GM08714 (cell line): Measurements from ENCODE around the gene CAPN12.
"Not testable (repeated sequence)": the region's sequence is repeated elsewhere in the genome, so short reads cannot be mapped to it uniquely, and the experiment has no call there.

Experiments used
- H3K4me3 ChIP-seq: fragments of 200-500 bp; sonication (Bioruptor generic); 2 replicates; pipeline ENCODE4 v1.5.1; 2014; ENCODE audit warnings: mild to moderate bottlenecking, low read length, inconsistent platforms
- ZNF274 ChIP-seq: IDR thresholded peaks from 2 replicates; pipeline ENCODE4 v1.6.1; 2012; ENCODE audit warnings: mild to moderate bottlenecking, low read depth, low read length

Gene CAPN12

GRCh38 chr19:38781058-38781457, 36.8 kb upstream of the CAPN12 start:
- no peak overlapping the region for H3K4me3 ChIP-seq
- TF ChIP-seq ZNF274 = no peak

- no peak for TF ChIP-seq ZNF274
- no peak overlapping the region for H3K4me3 ChIP-seq
These were observed 36.2 kb upstream of the CAPN12 start for GRCh38 chr19:38780443-38780842.

- TF ChIP-seq ZNF274 = no peak
- no peak overlapping the region for H3K4me3 ChIP-seq
These were observed 34.5 kb upstream of the CAPN12 start for GRCh38 chr19:38778733-38779132.

- no peak for TF ChIP-seq ZNF274
- no peak overlapping the region for H3K4me3 ChIP-seq
These were observed 30.1 kb upstream of the CAPN12 start for GRCh38 chr19:38774181-38774950.

- no peak for TF ChIP-seq ZNF274
These were observed 29.3 kb upstream of the CAPN12 start, which contains the start of gene LGALS7 for GRCh38 chr19:38773469-38774177. Gene LGALS7, minus strand, starts transcription at chr19:38773517. Its CDS starts 25 bp downstream, at chr19:38773492.

GRCh38 chr19:38771569-38771968, 27.3 kb upstream of the CAPN12 start:
- not testable (repeated sequence) for H3K4me3 ChIP-seq

More at GRCh38 chr19:38773469-38774177, 29.3 kb upstream of the CAPN12 start, which contains the start of gene LGALS7:
- no peak within 1 kb of the TSS for H3K4me3 ChIP-seq

GRCh38 chr19:38770949-38771275, 26.6 kb upstream of the CAPN12 start:
- H3K4me3 ChIP-seq = not testable (repeated sequence)

GRCh38 chr19:38770228-38770948, 26.1 kb upstream of the CAPN12 start:
- H3K4me3 ChIP-seq = not testable (repeated sequence)

- TF ChIP-seq ZNF274 = no peak
- H3K4me3 ChIP-seq = no peak overlapping the region; the same call in 1 of the 2 replicates
These were observed 25.4 kb upstream of the CAPN12 start for GRCh38 chr19:38769635-38770211.

- no peak overlapping the region for H3K4me3 ChIP-seq
- no peak for TF ChIP-seq ZNF274
These were observed 22.2 kb upstream of the CAPN12 start for GRCh38 chr19:38766276-38767047.

- no peak overlapping the region for H3K4me3 ChIP-seq
- no peak for TF ChIP-seq ZNF274
These were observed 20.9 kb upstream of the CAPN12 start for GRCh38 chr19:38765214-38765613.

GRCh38 chr19:38763795-38764220, 19.5 kb upstream of the CAPN12 start:
- no peak for TF ChIP-seq ZNF274
- no peak overlapping the region for H3K4me3 ChIP-seq

GRCh38 chr19:38761884-38762389, 17.7 kb upstream of the CAPN12 start:
- H3K4me3 ChIP-seq = not testable (repeated sequence)

GRCh38 chr19:38760805-38761517, 16.7 kb upstream of the CAPN12 start:
- H3K4me3 ChIP-seq = not testable (repeated sequence)
